PC-9 (cell line): ENCODE data around the gene TMEM171.

ENCODE experiments used
- CTCF ChIP-seq: fragments of 200-600 bp; sonication (generic); conservative IDR thresholded peaks from 2 replicates; pipeline ENCODE4 v1.6.1; 2017; ENCODE audit warnings: mixed run types, antibody characterized with exemption, mild to moderate bottlenecking, moderate library complexity
- EZH2 ChIP-seq: fragments of 200-600 bp; sonication (generic); IDR thresholded peaks from 2 replicates; pipeline ENCODE4 v1.8.0; 2017; ENCODE audit warnings: antibody characterized with exemption, low read depth

GRCh38 chr5:73176250-73176649 lies 55.9 kb downstream of the TMEM171 start:
- TF ChIP-seq CTCF (no peak), EZH2 (no peak)
